Liver (tissue), 3 donors: ENCODE results near the gene GPR107.

ENCODE experiments used
- EGR1 ChIP-seq, 2 donors: IDR thresholded peaks; 2 replicates each; pipeline ENCODE4 v1.6.1; 2016 to 2018; ENCODE audit warnings: antibody characterized with exemption in 2 of 2, low read depth in 2 of 2
- FOXA1 ChIP-seq: IDR thresholded peaks from 2 replicates; pipeline ENCODE4 v1.6.1; 2016; ENCODE audit warnings: antibody characterized with exemption
- GABPA ChIP-seq, 2 donors: IDR thresholded peaks in 1 of 2; conservative IDR thresholded peaks in 1 of 2; 2 replicates each; pipeline ENCODE4 v1.6.1; 2016; ENCODE audit warnings: antibody characterized with exemption in 2 of 2, mild to moderate bottlenecking in 1 of 2, moderate library complexity in 1 of 2
- RAD21 ChIP-seq, 2 donors: IDR thresholded peaks; 2 replicates each; pipeline ENCODE4 v1.6.1; 2016; ENCODE audit warnings: antibody characterized with exemption in 2 of 2, mild to moderate bottlenecking in 2 of 2
- RXRA ChIP-seq, 2 donors: IDR thresholded peaks; 2 replicates each; pipeline ENCODE4 v1.6.1; 2017 to 2018; ENCODE audit warnings: antibody characterized with exemption in 2 of 2, mild to moderate bottlenecking in 1 of 2
- TAF1 ChIP-seq: conservative IDR thresholded peaks from 2 replicates; pipeline ENCODE4 v1.6.1; 2016; ENCODE audit warnings: antibody characterized with exemption, mild to moderate bottlenecking
- TF ChIP-seq, protein P1 (sequence below): fragments of 150-350 bp; IDR thresholded peaks from 2 replicates; pipeline ENCODE4 v1.5.1; 2017; ENCODE audit warnings: improper control_type of control experiment, low read depth, low read length; ENCODE audit not compliant: missing input control
- TF ChIP-seq, protein P2 (sequence below): IDR thresholded peaks from 2 replicates; pipeline ENCODE4 v1.6.1; 2016; ENCODE audit warnings: antibody characterized with exemption
- TF ChIP-seq, protein P3 (sequence below): IDR thresholded peaks from 2 replicates; pipeline ENCODE4 v1.6.1; 2016; ENCODE audit warnings: antibody characterized with exemption, mild to moderate bottlenecking
- TF ChIP-seq, protein P4 (sequence below): IDR thresholded peaks from 2 replicates; pipeline ENCODE4 v1.6.1; 2016; ENCODE audit warnings: antibody characterized with exemption
- donor health status: healthy.
- donor health status: healthy.

DNA sequence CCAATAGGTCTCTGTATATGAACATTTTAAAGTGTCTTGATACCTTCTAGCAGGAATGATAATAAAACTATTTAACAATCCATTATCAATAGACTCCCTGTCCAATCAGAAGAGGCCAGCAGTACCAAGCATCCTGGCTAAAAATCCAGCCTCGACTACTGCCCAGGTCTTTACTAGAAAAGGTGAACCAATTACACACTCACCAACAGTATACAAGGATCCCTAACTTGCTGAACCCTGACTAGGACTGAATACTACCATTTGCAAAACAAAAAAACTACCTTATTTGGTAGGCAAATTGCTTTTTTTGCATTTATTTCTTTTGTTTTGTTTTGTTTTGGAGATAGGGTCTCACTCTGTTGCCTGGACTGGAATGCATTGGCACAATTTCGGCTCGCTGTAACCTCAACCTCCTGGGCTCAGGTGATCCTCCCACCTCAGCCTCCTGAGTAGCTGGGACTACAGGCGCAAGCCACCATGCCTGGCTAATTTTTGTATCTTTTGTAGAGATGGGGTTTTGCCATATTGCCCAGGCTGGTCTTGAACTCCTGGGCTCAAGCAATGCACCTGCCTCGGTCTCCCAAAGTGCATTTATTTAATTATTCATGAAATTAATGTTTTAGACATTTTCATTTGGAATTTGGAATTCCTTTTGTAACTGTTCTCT is 38.2 kb upstream of the GPR107 start:
- TF ChIP-seq, protein P1, sequence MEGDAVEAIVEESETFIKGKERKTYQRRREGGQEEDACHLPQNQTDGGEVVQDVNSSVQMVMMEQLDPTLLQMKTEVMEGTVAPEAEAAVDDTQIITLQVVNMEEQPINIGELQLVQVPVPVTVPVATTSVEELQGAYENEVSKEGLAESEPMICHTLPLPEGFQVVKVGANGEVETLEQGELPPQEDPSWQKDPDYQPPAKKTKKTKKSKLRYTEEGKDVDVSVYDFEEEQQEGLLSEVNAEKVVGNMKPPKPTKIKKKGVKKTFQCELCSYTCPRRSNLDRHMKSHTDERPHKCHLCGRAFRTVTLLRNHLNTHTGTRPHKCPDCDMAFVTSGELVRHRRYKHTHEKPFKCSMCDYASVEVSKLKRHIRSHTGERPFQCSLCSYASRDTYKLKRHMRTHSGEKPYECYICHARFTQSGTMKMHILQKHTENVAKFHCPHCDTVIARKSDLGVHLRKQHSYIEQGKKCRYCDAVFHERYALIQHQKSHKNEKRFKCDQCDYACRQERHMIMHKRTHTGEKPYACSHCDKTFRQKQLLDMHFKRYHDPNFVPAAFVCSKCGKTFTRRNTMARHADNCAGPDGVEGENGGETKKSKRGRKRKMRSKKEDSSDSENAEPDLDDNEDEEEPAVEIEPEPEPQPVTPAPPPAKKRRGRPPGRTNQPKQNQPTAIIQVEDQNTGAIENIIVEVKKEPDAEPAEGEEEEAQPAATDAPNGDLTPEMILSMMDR: no peak
- no peak for TF ChIP-seq RAD21 (IDR thresholded peaks at IDR 0.05)
- TF ChIP-seq RXRA (IDR thresholded peaks at IDR 0.05): no peak
- TF ChIP-seq FOXA1: no peak
- no peak for TF ChIP-seq EGR1 (IDR thresholded peaks at IDR 0.05; ENCODE audit: low read depth in 2 of 2)
- no peak for TF ChIP-seq TAF1
- TF ChIP-seq, protein P2, sequence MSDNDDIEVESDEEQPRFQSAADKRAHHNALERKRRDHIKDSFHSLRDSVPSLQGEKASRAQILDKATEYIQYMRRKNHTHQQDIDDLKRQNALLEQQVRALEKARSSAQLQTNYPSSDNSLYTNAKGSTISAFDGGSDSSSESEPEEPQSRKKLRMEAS: no peak
- TF ChIP-seq, protein P3, sequence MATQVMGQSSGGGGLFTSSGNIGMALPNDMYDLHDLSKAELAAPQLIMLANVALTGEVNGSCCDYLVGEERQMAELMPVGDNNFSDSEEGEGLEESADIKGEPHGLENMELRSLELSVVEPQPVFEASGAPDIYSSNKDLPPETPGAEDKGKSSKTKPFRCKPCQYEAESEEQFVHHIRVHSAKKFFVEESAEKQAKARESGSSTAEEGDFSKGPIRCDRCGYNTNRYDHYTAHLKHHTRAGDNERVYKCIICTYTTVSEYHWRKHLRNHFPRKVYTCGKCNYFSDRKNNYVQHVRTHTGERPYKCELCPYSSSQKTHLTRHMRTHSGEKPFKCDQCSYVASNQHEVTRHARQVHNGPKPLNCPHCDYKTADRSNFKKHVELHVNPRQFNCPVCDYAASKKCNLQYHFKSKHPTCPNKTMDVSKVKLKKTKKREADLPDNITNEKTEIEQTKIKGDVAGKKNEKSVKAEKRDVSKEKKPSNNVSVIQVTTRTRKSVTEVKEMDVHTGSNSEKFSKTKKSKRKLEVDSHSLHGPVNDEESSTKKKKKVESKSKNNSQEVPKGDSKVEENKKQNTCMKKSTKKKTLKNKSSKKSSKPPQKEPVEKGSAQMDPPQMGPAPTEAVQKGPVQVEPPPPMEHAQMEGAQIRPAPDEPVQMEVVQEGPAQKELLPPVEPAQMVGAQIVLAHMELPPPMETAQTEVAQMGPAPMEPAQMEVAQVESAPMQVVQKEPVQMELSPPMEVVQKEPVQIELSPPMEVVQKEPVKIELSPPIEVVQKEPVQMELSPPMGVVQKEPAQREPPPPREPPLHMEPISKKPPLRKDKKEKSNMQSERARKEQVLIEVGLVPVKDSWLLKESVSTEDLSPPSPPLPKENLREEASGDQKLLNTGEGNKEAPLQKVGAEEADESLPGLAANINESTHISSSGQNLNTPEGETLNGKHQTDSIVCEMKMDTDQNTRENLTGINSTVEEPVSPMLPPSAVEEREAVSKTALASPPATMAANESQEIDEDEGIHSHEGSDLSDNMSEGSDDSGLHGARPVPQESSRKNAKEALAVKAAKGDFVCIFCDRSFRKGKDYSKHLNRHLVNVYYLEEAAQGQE: no peak
- TF ChIP-seq GABPA (IDR thresholded peaks at IDR 0.05 in 1 of 2, conservative IDR thresholded peaks at IDR 0.05 in 1 of 2): no peak
- TF ChIP-seq, protein P4, sequence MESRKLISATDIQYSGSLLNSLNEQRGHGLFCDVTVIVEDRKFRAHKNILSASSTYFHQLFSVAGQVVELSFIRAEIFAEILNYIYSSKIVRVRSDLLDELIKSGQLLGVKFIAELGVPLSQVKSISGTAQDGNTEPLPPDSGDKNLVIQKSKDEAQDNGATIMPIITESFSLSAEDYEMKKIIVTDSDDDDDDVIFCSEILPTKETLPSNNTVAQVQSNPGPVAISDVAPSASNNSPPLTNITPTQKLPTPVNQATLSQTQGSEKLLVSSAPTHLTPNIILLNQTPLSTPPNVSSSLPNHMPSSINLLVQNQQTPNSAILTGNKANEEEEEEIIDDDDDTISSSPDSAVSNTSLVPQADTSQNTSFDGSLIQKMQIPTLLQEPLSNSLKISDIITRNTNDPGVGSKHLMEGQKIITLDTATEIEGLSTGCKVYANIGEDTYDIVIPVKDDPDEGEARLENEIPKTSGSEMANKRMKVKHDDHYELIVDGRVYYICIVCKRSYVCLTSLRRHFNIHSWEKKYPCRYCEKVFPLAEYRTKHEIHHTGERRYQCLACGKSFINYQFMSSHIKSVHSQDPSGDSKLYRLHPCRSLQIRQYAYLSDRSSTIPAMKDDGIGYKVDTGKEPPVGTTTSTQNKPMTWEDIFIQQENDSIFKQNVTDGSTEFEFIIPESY: no peak
